Measurements from ENCODE around the gene G3BP1.
A peak's percentile ranks its signal among the peaks of the same experiment; 100 is the strongest.

G3BP1 gene

GRCh38 chr5:151771259-151772028 is at the start of gene G3BP1:
Gene G3BP1, plus strand, starts transcription at chr5:151771954. Its CDS starts 14,667 bp downstream, at chr5:151786621.
- peak; percentile 100 for DNase-seq (ENCODE audit: low spot score)

- DNase-seq (ENCODE audit: low spot score) = no peak
Observed at GRCh38 chr5:151722546-151722945, 49.2 kb upstream of the G3BP1 start.

- no peak for DNase-seq (ENCODE audit: low spot score)
Observed at GRCh38 chr5:151724360-151724759, 47.4 kb upstream of the G3BP1 start.

GRCh38 chr5:151729597-151729996 is 42.2 kb upstream of the G3BP1 start:
- peak; percentile 38 for DNase-seq (ENCODE audit: low spot score)

GRCh38 chr5:151730381-151730780 is 41.4 kb upstream of the G3BP1 start:
- no peak for DNase-seq (ENCODE audit: low spot score)

GRCh38 chr5:151733358-151734063 is 38.2 kb upstream of the G3BP1 start:
- DNase-seq (ENCODE audit: low spot score) = no peak

GRCh38 chr5:151734064-151734408 is 37.7 kb upstream of the G3BP1 start:
- DNase-seq (ENCODE audit: low spot score) = no peak

GRCh38 chr5:151735646-151736045 is 36.1 kb upstream of the G3BP1 start:
- DNase-seq (ENCODE audit: low spot score) = no peak

GRCh38 chr5:151737431-151737830 is 34.3 kb upstream of the G3BP1 start:
- DNase-seq (ENCODE audit: low spot score) = no peak

GRCh38 chr5:151738125-151738848 is 33.5 kb upstream of the G3BP1 start:
- DNase-seq (ENCODE audit: low spot score) = no peak

- no peak for DNase-seq (ENCODE audit: low spot score)
Observed at GRCh38 chr5:151739395-151739794, 32.4 kb upstream of the G3BP1 start.

- no peak for DNase-seq (ENCODE audit: low spot score)
Observed at GRCh38 chr5:151739939-151740335, 31.8 kb upstream of the G3BP1 start.

- peak; percentile 73 for DNase-seq (ENCODE audit: low spot score)
Observed at GRCh38 chr5:151740336-151740942, 31.3 kb upstream of the G3BP1 start.

GRCh38 chr5:151740958-151741373 is 30.8 kb upstream of the G3BP1 start:
- no peak for DNase-seq (ENCODE audit: low spot score)

GRCh38 chr5:151741678-151742423 is 29.9 kb upstream of the G3BP1 start:
- DNase-seq (ENCODE audit: low spot score) = no peak

- no peak for DNase-seq (ENCODE audit: low spot score)
Observed at GRCh38 chr5:151742870-151743294, 28.9 kb upstream of the G3BP1 start.

GRCh38 chr5:151743530-151743929 is 28.2 kb upstream of the G3BP1 start:
- DNase-seq (ENCODE audit: low spot score) = no peak

GRCh38 chr5:151745071-151745705 is 26.6 kb upstream of the G3BP1 start:
- DNase-seq (ENCODE audit: low spot score) = peak; percentile 69

GRCh38 chr5:151750121-151750520 is 21.6 kb upstream of the G3BP1 start:
- no peak for DNase-seq (ENCODE audit: low spot score)

GRCh38 chr5:151751091-151751490 is 20.7 kb upstream of the G3BP1 start:
- no peak for DNase-seq (ENCODE audit: low spot score)

GRCh38 chr5:151751593-151751992 is 20.2 kb upstream of the G3BP1 start:
- no peak for DNase-seq (ENCODE audit: low spot score)
